Raji (cell line): ENCODE results near the gene FILIP1.

Experiments used
- POLR2A ChIP-seq: IDR thresholded peaks from 2 replicates; pipeline ENCODE4 v1.6.1; 2011; ENCODE audit warnings: low read depth, low read length, control low read depth; ENCODE audit not compliant: insufficient read depth

Gene FILIP1

GRCh38 chr6:75493400-75494064 lies at the start of gene FILIP1:
Gene FILIP1, minus strand, starts transcription at chr6:75493800. Its CDS starts 78,828 bp downstream, at chr6:75414972.
- no peak for TF ChIP-seq POLR2A

GRCh38 chr6:75543311-75543710 lies 49.7 kb upstream of the FILIP1 start:
- no peak for TF ChIP-seq POLR2A

- no peak for TF ChIP-seq POLR2A
These were observed 45.5 kb upstream of the FILIP1 start for GRCh38 chr6:75539136-75539535.

GRCh38 chr6:75532521-75532920 lies 38.9 kb upstream of the FILIP1 start:
- TF ChIP-seq POLR2A: no peak

GRCh38 chr6:75531174-75531573 lies 37.6 kb upstream of the FILIP1 start:
- TF ChIP-seq POLR2A: no peak

GRCh38 chr6:75530696-75531095 lies 37.1 kb upstream of the FILIP1 start:
- no peak for TF ChIP-seq POLR2A

- no peak for TF ChIP-seq POLR2A
These were observed 34.8 kb upstream of the FILIP1 start for GRCh38 chr6:75528423-75528822.

- TF ChIP-seq POLR2A: no peak
These were observed 33.0 kb upstream of the FILIP1 start for GRCh38 chr6:75526502-75527127.

GRCh38 chr6:75525682-75526081 lies 32.1 kb upstream of the FILIP1 start:
- no peak for TF ChIP-seq POLR2A

GRCh38 chr6:75524322-75524972 lies 30.8 kb upstream of the FILIP1 start:
- no peak for TF ChIP-seq POLR2A

GRCh38 chr6:75516757-75517156 lies 23.2 kb upstream of the FILIP1 start:
- no peak for TF ChIP-seq POLR2A

- no peak for TF ChIP-seq POLR2A
These were observed 19.0 kb upstream of the FILIP1 start for GRCh38 chr6:75512591-75512990.

- no peak for TF ChIP-seq POLR2A
These were observed 11.8 kb upstream of the FILIP1 start for GRCh38 chr6:75505424-75505823.

GRCh38 chr6:75504465-75505222 lies 11.0 kb upstream of the FILIP1 start:
- no peak for TF ChIP-seq POLR2A

- TF ChIP-seq POLR2A: no peak
These were observed 9.7 kb upstream of the FILIP1 start for GRCh38 chr6:75503291-75503690.

- no peak for TF ChIP-seq POLR2A
These were observed 9.3 kb upstream of the FILIP1 start for GRCh38 chr6:75502884-75503283.

- TF ChIP-seq POLR2A: no peak
These were observed 8.2 kb upstream of the FILIP1 start for GRCh38 chr6:75501756-75502155.
